Thyroid gland (tissue), 4 donors: ENCODE results near the gene MGMT. TPM values are rescaled to one million over a fixed set of nuclear protein-coding genes. Genes with fewer than 3 reads are reported as not detected.

Source experiments
- DNase-seq, 2 donors: peaks; one replicate each; pipeline ENCODE4 v3.0.0-alpha.2; 2019
- H3K27ac ChIP-seq, 3 donors: fragments of 200-600 bp; sonication (generic); 1 replicate in 2 of 3; 2 replicates in 1 of 3; pipeline ENCODE4 v1.5.1; 2016 to 2019; ENCODE audit warnings: mild to moderate bottlenecking in 1 of 3, moderate library complexity in 1 of 3
- H3K27me3 ChIP-seq: fragments of 200-600 bp; sonication (generic); one replicate; pipeline ENCODE4 v1.5.1; 2019
- H3K36me3 ChIP-seq, 2 donors: fragments of 200-600 bp; sonication (generic); one replicate each; pipeline ENCODE4 v1.5.1; 2016 to 2019
- H3K4me1 ChIP-seq, 2 donors: fragments of 200-600 bp; sonication (generic); one replicate each; pipeline ENCODE4 v1.5.1; 2017 to 2019
- H3K4me3 ChIP-seq, 3 donors: fragments of 200-600 bp; sonication (generic); replicated peaks in 1 of 3; 1 replicate in 2 of 3; 2 replicates in 1 of 3; pipeline ENCODE4 v1.5.1; 2016; ENCODE audit warnings: mild to moderate bottlenecking in 1 of 3
- H3K9me3 ChIP-seq: fragments of 200-600 bp; sonication (generic); one replicate; pipeline ENCODE4 v1.5.1; 2017
- CTCF ChIP-seq, 6 experiments: fragments of 200-600 bp in 3 of 6; fragments of 450-650 bp in 3 of 6; sonication (generic) in 3 of 6; IDR thresholded peaks; one replicate each; pipeline ENCODE4 v1.5.1; 2016 to 2019; ENCODE audit warnings: antibody characterized with exemption in 6 of 6, mild to moderate bottlenecking in 2 of 6, inconsistent platforms in 1 of 6, moderate library complexity in 1 of 6
- POLR2A ChIP-seq, 2 donors: fragments of 450-650 bp; IDR thresholded peaks; one replicate each; pipeline ENCODE4 v1.6.1; 2017; ENCODE audit warnings: antibody characterized with exemption in 2 of 2, mild to moderate bottlenecking in 2 of 2, moderate library complexity in 1 of 2
- WGBS, 2 donors: methylation state at CpG; one replicate each; pipeline ENCODE4 v1.1.5; 2017; 5-methylcytosine and 5-hydroxymethylcytosine counted together
- intact Hi-C: fragments of 100-400 bp; cut with DNase I; formaldehyde crosslinking; loops from one replicate; pipeline ENCODE4 v1.15.1; 2023
- total RNA-seq, 4 donors: library from RNA; depleted of rRNA; stranded (reverse); fragments of >200 nt; gene quantifications; one replicate each; pipeline ENCODE4 v1.2.3, GENCODE V29; 2016

Gene MGMT
- total RNA-seq, 4 donors from 2014 or later = 17.6 to 48.7 (median 30.7) TPM

- Histone ChIP-seq H3K4me1 (peaks cover 0 to 4% of the 10 kb centered on the region in 2 donors), H3K9me3 (no peaks in the 10 kb centered on the region), H3K4me3 (no peak overlapping the region), H3K27ac (no peak overlapping the region), H3K36me3 (no peaks in the 10 kb centered on the region), H3K27me3 (no peaks in the 10 kb centered on the region)
- DNase-seq = no peak
- intact Hi-C loops = no loop called here
- 95 to 98% methylated on average over 6 to 7 of the region's 7 CpGs for WGBS, 2 donors
- TF ChIP-seq POLR2A (IDR thresholded peaks at IDR 0.05) (no peak), CTCF (IDR thresholded peaks at IDR 0.05) (no peak)
These were observed 229.6 kb downstream of the MGMT start for GRCh38 chr10:129696636-129697035.

- Histone ChIP-seq H3K4me3 (no peak overlapping the region), H3K9me3 (no peaks in the 10 kb centered on the region), H3K36me3 (no peaks in the 10 kb centered on the region), H3K27ac (no peak overlapping the region), H3K4me1 (peaks cover 0 to 4% of the 10 kb centered on the region in 2 donors), H3K27me3 (no peaks in the 10 kb centered on the region)
- 95 to 96% methylated on average over 13 to 15 of the region's 15 CpGs for WGBS, 2 donors
- intact Hi-C loops = no loop called here
- TF ChIP-seq CTCF (IDR thresholded peaks at IDR 0.05) (no peak), POLR2A (IDR thresholded peaks at IDR 0.05) (no peak)
- DNase-seq = no peak
These were observed 230.6 kb downstream of the MGMT start for GRCh38 chr10:129697463-129698247.

- 85 to 87% methylated on average over 15 of the region's 15 CpGs for WGBS, 2 donors
- TF ChIP-seq POLR2A (IDR thresholded peaks at IDR 0.05) = no peak
- no peak for TF ChIP-seq CTCF (IDR thresholded peaks at IDR 0.05)
- no peak overlapping the region for H3K4me3 ChIP-seq
- H3K27ac ChIP-seq = no peak overlapping the region
- H3K36me3 ChIP-seq = no peaks in the 10 kb centered on the region
- H3K4me1 ChIP-seq = no peaks in the 10 kb centered on the region
- DNase-seq = no peak
- intact Hi-C loops = no loop called here
- no peaks in the 10 kb centered on the region for H3K27me3 ChIP-seq
- no peaks in the 10 kb centered on the region for H3K9me3 ChIP-seq
These were observed 232.8 kb downstream of the MGMT start for GRCh38 chr10:129699722-129700340.

- 96 to 97% methylated on average over 17 of the region's 17 CpGs for WGBS, 2 donors
- TF ChIP-seq CTCF (IDR thresholded peaks at IDR 0.05) = no peak
- no peak for TF ChIP-seq POLR2A (IDR thresholded peaks at IDR 0.05)
- Histone ChIP-seq H3K36me3 (no peaks in the 10 kb centered on the region), H3K27ac (no peak overlapping the region), H3K9me3 (no peaks in the 10 kb centered on the region), H3K4me1 (peaks cover 0 to under 1% of the 10 kb centered on the region in 2 donors), H3K27me3 (no peaks in the 10 kb centered on the region), H3K4me3 (no peak overlapping the region)
- no peak for DNase-seq
- intact Hi-C loops = no loop called here
These were observed 235.6 kb downstream of the MGMT start for GRCh38 chr10:129702605-129703004.
